Calu3 (cell line): Measurements from ENCODE around the gene GIGYF2. TPM values are rescaled to one million over a fixed set of nuclear protein-coding genes. Genes with fewer than 3 reads are reported as not detected.

Experiments
- BruUV-seq: library from RNA; stranded (reverse); fragments of 400-500 nt; replicated peaks from 2 replicates; lab custom pipeline; 2021; lab: Mats Ljungman, UMichigan
- CTCF ChIA-PET: fragments of 300-600 bp; sonication (Branson Sonifier 250); formaldehyde crosslinking; loops from one replicate; lab custom pipeline; 2022; ENCODE audit warnings: antibody characterized with exemption; lab: Charles Lee
- DNase-seq: peaks from one replicate; pipeline ENCODE4 v3.0.0; 2022
- H3K27ac Mint-ChIP-seq: one replicate; pipeline ENCODE4 v1.8.0; 2022; ENCODE audit warnings: mixed read lengths; ENCODE audit not compliant: unreplicated experiment
- H3K27me3 Mint-ChIP-seq: one replicate; pipeline ENCODE4 v1.8.0; 2022; ENCODE audit warnings: mixed read lengths; ENCODE audit not compliant: unreplicated experiment
- H3K36me3 Mint-ChIP-seq: one replicate; pipeline ENCODE4 v1.8.0; 2022; ENCODE audit warnings: mild to moderate bottlenecking, moderate library complexity, mixed read lengths; ENCODE audit not compliant: insufficient read depth, unreplicated experiment
- H3K4me1 Mint-ChIP-seq: one replicate; pipeline ENCODE4 v1.8.0; 2022; ENCODE audit warnings: mild to moderate bottlenecking, low read depth, mixed read lengths; ENCODE audit not compliant: unreplicated experiment
- H3K4me3 Mint-ChIP-seq: one replicate; pipeline ENCODE4 v1.8.0; 2022; ENCODE audit warnings: mild to moderate bottlenecking, low read depth, moderate library complexity, mixed read lengths; ENCODE audit not compliant: unreplicated experiment
- H3K9me3 Mint-ChIP-seq: one replicate; pipeline ENCODE4 v1.8.0; 2022; ENCODE audit warnings: low read depth, mixed read lengths; ENCODE audit not compliant: unreplicated experiment
- CTCF ChIP-seq: fragments of 200-600 bp; IDR thresholded peaks from one replicate; pipeline ENCODE4 v1.8.0; 2022; ENCODE audit warnings: antibody characterized with exemption; ENCODE audit not compliant: unreplicated experiment
- intact Hi-C: fragments of 100-400 bp; cut with micrococcal nuclease; formaldehyde crosslinking; loops from one replicate; pipeline ENCODE4 v1.10.0; 2022; ENCODE audit not compliant: unreplicated experiment
- total RNA-seq: library from RNA; stranded (reverse); gene quantifications from 2 replicates; pipeline ENCODE4 v1.2.3, GENCODE V29; 2022

GIGYF2 gene
- total RNA-seq, 1 experiment from 2014 or later: 72.2 TPM

- intact Hi-C loops: no loop called here
- Mint-ChIP-seq H3K36me3 (peaks cover 15% of the 10 kb centered on the region), H3K4me3 (no peak overlapping the region), H3K9me3 (no peaks in the 10 kb centered on the region), H3K27ac (no peak overlapping the region), H3K4me1 (no peaks in the 10 kb centered on the region), H3K27me3 (no peaks in the 10 kb centered on the region)
- no peak for DNase-seq
- TF ChIP-seq CTCF: no peak
- CTCF ChIA-PET: no interaction called here
- BruUV-seq: no TSS peak
Observed at GRCh38 chr2:232770207-232770606, 73.1 kb downstream of the GIGYF2 start.

- H3K27me3 Mint-ChIP-seq: no peaks in the 10 kb centered on the region
- no peak overlapping the region for H3K4me3 Mint-ChIP-seq
- intact Hi-C loops: no loop called here
- DNase-seq: no peak
- H3K27ac Mint-ChIP-seq: no peak overlapping the region
- TF ChIP-seq CTCF: no peak
- H3K9me3 Mint-ChIP-seq: no peaks in the 10 kb centered on the region
- peaks cover 8% of the 10 kb centered on the region for H3K4me1 Mint-ChIP-seq
- CTCF ChIA-PET: no interaction called here
- peaks cover 4% of the 10 kb centered on the region for H3K36me3 Mint-ChIP-seq
- BruUV-seq: no TSS peak
Observed at GRCh38 chr2:232771870-232772269, 74.7 kb downstream of the GIGYF2 start.

- Mint-ChIP-seq H3K4me1 (peaks cover 8% of the 10 kb centered on the region), H3K36me3 (peaks cover 4% of the 10 kb centered on the region), H3K4me3 (no peak overlapping the region), H3K27ac (no peak overlapping the region), H3K9me3 (no peaks in the 10 kb centered on the region), H3K27me3 (no peaks in the 10 kb centered on the region)
- intact Hi-C loops: no loop called here
- CTCF ChIA-PET: no interaction called here
- no peak for DNase-seq
- no TSS peak for BruUV-seq
- no peak for TF ChIP-seq CTCF
Observed at GRCh38 chr2:232772531-232772930, 75.4 kb downstream of the GIGYF2 start.

- H3K27ac Mint-ChIP-seq: no peak overlapping the region
- CTCF ChIA-PET: interaction anchor here (1.0 kb wide), 1 partner anchor 8 kb away, joined by 3 read pairs; no protein-coding TSS in a partner anchor
Observed at GRCh38 chr2:232773815-232774214, 76.7 kb downstream of the GIGYF2 start.

More at GRCh38 chr2:232773815-232774214, 76.7 kb downstream of the GIGYF2 start:
- Mint-ChIP-seq H3K36me3 (peaks cover 4% of the 10 kb centered on the region), H3K27me3 (no peaks in the 10 kb centered on the region), H3K4me3 (no peak overlapping the region), H3K4me1 (peaks cover 15% of the 10 kb centered on the region), H3K9me3 (no peaks in the 10 kb centered on the region)
- intact Hi-C loops: no loop called here
- no TSS peak for BruUV-seq
- TF ChIP-seq CTCF: no peak
- no peak for DNase-seq
